ENCODE measurements around the gene TRIM38. TPM values are rescaled to one million over a fixed set of nuclear protein-coding genes. Genes with fewer than 3 reads are reported as not detected.
"Not testable (repeated sequence)": the region's sequence is repeated elsewhere in the genome, so short reads cannot be mapped to it uniquely, and the experiment has no call there.

TRIM38 gene
- total and polyA plus RNA-seq, 2 donors from 2014 or later = 12.2 to 27.9 TPM

- Histone ChIP-seq H3K9ac (ENCODE audit: low read length in 3 of 3) (no peak overlapping the region), H3K4me3 (ENCODE audit: low read length in 3 of 3) (no peak overlapping the region), H3K27ac (ENCODE audit: low read depth in 2 of 2, low read length in 2 of 2) (no peak overlapping the region), H3K9me3 (ENCODE audit: control insufficient read depth in 2 of 3, insufficient read depth in 1 of 3, low read length in 3 of 3) (no peaks in the 10 kb centered on the region), H3K4me1 (ENCODE audit: control insufficient read depth in 2 of 3, insufficient read depth in 2 of 3, low read depth in 1 of 3, low read length in 3 of 3) (peaks cover 0 to 1% (median 0%) of the 10 kb centered on the region in 3 donors), H3K27me3 (ENCODE audit: control insufficient read depth, insufficient read depth, low read length) (no peaks in the 10 kb centered on the region), H3K36me3 (ENCODE audit: control insufficient read depth in 2 of 3, insufficient read depth in 3 of 3, low read length in 3 of 3) (no peaks in the 10 kb centered on the region)
- intact Hi-C loops (cut with DNase I) = no loop called here
- FAIRE-seq (no peak), DNase-seq (no peak)
- TF ChIP-seq CTCF (IDR thresholded peaks at IDR 0.05; ENCODE audit: borderline replicate concordance, extremely low read depth, insufficient read depth) = no peak
Measured at GRCh38 chr6:26012061-26012460, 49.5 kb downstream of the TRIM38 start.

- not testable (repeated sequence) for FAIRE-seq; H3K36me3 ChIP-seq (ENCODE audit: control insufficient read depth in 2 of 3, insufficient read depth in 3 of 3, low read length in 3 of 3)
Measured at GRCh38 chr6:26014386-26014785, 51.8 kb downstream of the TRIM38 start.

GRCh38 chr6:26016245-26016962 lies 53.8 kb downstream of the TRIM38 start:
- Histone ChIP-seq H3K4me3 (ENCODE audit: low read length in 3 of 3) (peak overlapping the region; percentile 40 to 80 (median 60)), H3K36me3 (ENCODE audit: control insufficient read depth in 2 of 3, insufficient read depth in 3 of 3, low read length in 3 of 3) (no peaks in the 10 kb centered on the region), H3K4me1 (ENCODE audit: control insufficient read depth in 2 of 3, insufficient read depth in 2 of 3, low read depth in 1 of 3, low read length in 3 of 3) (peaks cover 0 to 7% (median 0%) of the 10 kb centered on the region in 3 donors), H3K9ac (ENCODE audit: low read length in 3 of 3) (peak overlapping the region in 2 of 3 donors; percentile 65 to 81), H3K27ac (ENCODE audit: low read depth in 2 of 2, low read length in 2 of 2) (peak overlapping the region in 1 of 2 donors; percentile 32), H3K27me3 (ENCODE audit: control insufficient read depth, insufficient read depth, low read length) (no peaks in the 10 kb centered on the region), H3K9me3 (ENCODE audit: control insufficient read depth in 2 of 3, insufficient read depth in 1 of 3, low read length in 3 of 3) (no peaks in the 10 kb centered on the region)
- peak in 4 of 5 donors; percentile 77 to 90 (median 88) for DNase-seq
- no peak for FAIRE-seq
- intact Hi-C loops (cut with DNase I) = no loop called here
- TF ChIP-seq CTCF (IDR thresholded peaks at IDR 0.05; ENCODE audit: borderline replicate concordance, extremely low read depth, insufficient read depth) = no peak

More at GRCh38 chr6:26014386-26014785, 51.8 kb downstream of the TRIM38 start:
- intact Hi-C loops (cut with DNase I); H3K9ac ChIP-seq (ENCODE audit: low read length in 3 of 3); DNase-seq; H3K4me1 ChIP-seq (ENCODE audit: control insufficient read depth in 2 of 3, insufficient read depth in 2 of 3, low read depth in 1 of 3, low read length in 3 of 3); H3K9me3 ChIP-seq (ENCODE audit: control insufficient read depth in 2 of 3, insufficient read depth in 1 of 3, low read length in 3 of 3); H3K27me3 ChIP-seq (ENCODE audit: control insufficient read depth, insufficient read depth, low read length); H3K27ac ChIP-seq (ENCODE audit: low read depth in 2 of 2, low read length in 2 of 2); H3K4me3 ChIP-seq (ENCODE audit: low read length in 3 of 3): not testable (repeated sequence)

- no peak for TF ChIP-seq CTCF (IDR thresholded peaks at IDR 0.05; ENCODE audit: borderline replicate concordance, extremely low read depth, insufficient read depth)
- H3K4me3 ChIP-seq (ENCODE audit: low read length in 3 of 3) = peak overlapping the region; percentile 40 to 80 (median 60)
- H3K4me1 ChIP-seq (ENCODE audit: control insufficient read depth in 2 of 3, insufficient read depth in 2 of 3, low read depth in 1 of 3, low read length in 3 of 3) = peaks cover 0 to 7% (median 0%) of the 10 kb centered on the region in 3 donors
- H3K27me3 ChIP-seq (ENCODE audit: control insufficient read depth, insufficient read depth, low read length) = no peaks in the 10 kb centered on the region
- intact Hi-C loops (cut with DNase I) = no loop called here
- no peaks in the 10 kb centered on the region for H3K36me3 ChIP-seq (ENCODE audit: control insufficient read depth in 2 of 3, insufficient read depth in 3 of 3, low read length in 3 of 3)
- peak overlapping the region; percentile 9 to 11 for H3K27ac ChIP-seq (ENCODE audit: low read depth in 2 of 2, low read length in 2 of 2)
- H3K9me3 ChIP-seq (ENCODE audit: control insufficient read depth in 2 of 3, insufficient read depth in 1 of 3, low read length in 3 of 3) = no peaks in the 10 kb centered on the region
- peak overlapping the region; percentile 17 to 81 (median 65) for H3K9ac ChIP-seq (ENCODE audit: low read length in 3 of 3)
- FAIRE-seq (no peak), DNase-seq (peak in 1 of 5 donors; percentile 18)
Measured at GRCh38 chr6:26016963-26017631, 54.5 kb downstream of the TRIM38 start.
